BLaER1 (cell line): ENCODE results near the gene RALB.

Experiments used
- H3K27ac ChIP-seq: shearing (Covaris generic); formaldehyde crosslinking; 2 replicates; pipeline ENCODE4 v1.8.1; 2022
- H3K27me3 ChIP-seq: shearing (Covaris generic); formaldehyde crosslinking; 2 replicates; pipeline ENCODE4 v1.8.1; 2022
- H3K36me3 ChIP-seq: shearing (Covaris generic); formaldehyde crosslinking; 2 replicates; pipeline ENCODE4 v1.8.1; 2022
- H3K4me1 ChIP-seq: shearing (Covaris generic); formaldehyde crosslinking; 2 replicates; pipeline ENCODE4 v1.8.1; 2022
- H3K4me2 ChIP-seq: shearing (Covaris generic); formaldehyde crosslinking; 2 replicates; pipeline ENCODE4 v1.8.1; 2022
- H3K4me3 ChIP-seq: shearing (Covaris generic); formaldehyde crosslinking; 2 replicates; pipeline ENCODE4 v1.8.1; 2022
- H3K9ac ChIP-seq: shearing (Covaris generic); formaldehyde crosslinking; 2 replicates; pipeline ENCODE4 v1.8.1; 2022
- H3K9me3 ChIP-seq: shearing (Covaris generic); formaldehyde crosslinking; 2 replicates; pipeline ENCODE4 v1.8.1; 2022
- H4K20me1 ChIP-seq: shearing (Covaris generic); formaldehyde crosslinking; 2 replicates; pipeline ENCODE4 v1.8.1; 2022
- Cebpa-rat ChIP-seq: shearing (Covaris generic); IDR thresholded peaks from 2 replicates; pipeline ENCODE4 v1.8.1; 2022

RALB gene

GRCh38 chr2:120224256-120224655 is 28.4 kb upstream of the RALB start:
- Histone ChIP-seq H3K9ac (peak overlapping the region; percentile 89; the same call in 1 of the 2 replicates), H3K36me3 (peaks cover 31% of the 10 kb centered on the region), H4K20me1 (peaks cover 7% of the 10 kb centered on the region; the same call in 1 of the 2 replicates), H3K4me1 (peaks cover 78% of the 10 kb centered on the region), H3K4me2 (peak overlapping the region; percentile 99), H3K27me3 (no peaks in the 10 kb centered on the region), H3K9me3 (peaks cover 27% of the 10 kb centered on the region), H3K27ac (no peak overlapping the region), H3K4me3 (peak overlapping the region; percentile 77)
- no peak for TF ChIP-seq Cebpa-rat

GRCh38 chr2:120224735-120225548 is 27.7 kb upstream of the RALB start:
- H3K4me2 ChIP-seq = peak overlapping the region; percentile 99; the same call in 1 of the 2 replicates
- no peaks in the 10 kb centered on the region; the same call in 1 of the 2 replicates for H4K20me1 ChIP-seq
- no peak for TF ChIP-seq Cebpa-rat
- H3K4me3 ChIP-seq = no peak overlapping the region
- H3K4me1 ChIP-seq = peaks cover 78% of the 10 kb centered on the region
- H3K36me3 ChIP-seq = peaks cover 25% of the 10 kb centered on the region
- peaks cover 21% of the 10 kb centered on the region for H3K9me3 ChIP-seq
- H3K27ac ChIP-seq = no peak overlapping the region
- no peaks in the 10 kb centered on the region for H3K27me3 ChIP-seq
- no peak overlapping the region for H3K9ac ChIP-seq

GRCh38 chr2:120225549-120226065 is 27.0 kb upstream of the RALB start:
- TF ChIP-seq Cebpa-rat = no peak
- no peak overlapping the region for H3K4me3 ChIP-seq
- peaks cover 75% of the 10 kb centered on the region for H3K4me1 ChIP-seq
- H3K36me3 ChIP-seq = peaks cover 18% of the 10 kb centered on the region
- H3K9ac ChIP-seq = no peak overlapping the region
- H4K20me1 ChIP-seq = no peaks in the 10 kb centered on the region
- no peak overlapping the region for H3K27ac ChIP-seq
- no peaks in the 10 kb centered on the region for H3K27me3 ChIP-seq
- H3K9me3 ChIP-seq = peaks cover 15% of the 10 kb centered on the region
- peak overlapping the region; percentile 5; the same call in 1 of the 2 replicates for H3K4me2 ChIP-seq

GRCh38 chr2:120226316-120226715 is 26.3 kb upstream of the RALB start:
- peaks cover 13% of the 10 kb centered on the region for H3K36me3 ChIP-seq
- no peaks in the 10 kb centered on the region for H4K20me1 ChIP-seq
- no peaks in the 10 kb centered on the region for H3K27me3 ChIP-seq
- H3K4me2 ChIP-seq = peak overlapping the region; percentile 73; the same call in 1 of the 2 replicates
- H3K27ac ChIP-seq = no peak overlapping the region
- no peak overlapping the region for H3K4me3 ChIP-seq
- no peak overlapping the region for H3K9ac ChIP-seq
- no peak for TF ChIP-seq Cebpa-rat
- peaks cover 68% of the 10 kb centered on the region for H3K4me1 ChIP-seq
- peaks cover 13% of the 10 kb centered on the region for H3K9me3 ChIP-seq

- Histone ChIP-seq H3K27ac (no peak overlapping the region), H3K9ac (peak overlapping the region; percentile 43; the same call in 1 of the 2 replicates), H3K36me3 (peaks cover 3% of the 10 kb centered on the region), H3K9me3 (peaks cover 4% of the 10 kb centered on the region), H4K20me1 (no peaks in the 10 kb centered on the region), H3K4me1 (peaks cover 64% of the 10 kb centered on the region), H3K4me2 (peak overlapping the region; percentile 73), H3K27me3 (no peaks in the 10 kb centered on the region), H3K4me3 (no peak overlapping the region)
- no peak for TF ChIP-seq Cebpa-rat
Observed at GRCh38 chr2:120227111-120227991, 25.3 kb upstream of the RALB start.

GRCh38 chr2:120228503-120228902 is 24.1 kb upstream of the RALB start:
- peaks cover 69% of the 10 kb centered on the region for H3K4me1 ChIP-seq
- no peak overlapping the region for H3K4me3 ChIP-seq
- no peaks in the 10 kb centered on the region for H4K20me1 ChIP-seq
- TF ChIP-seq Cebpa-rat = no peak
- H3K4me2 ChIP-seq = peak overlapping the region; percentile 73
- H3K36me3 ChIP-seq = no peaks in the 10 kb centered on the region
- H3K27ac ChIP-seq = no peak overlapping the region
- H3K9me3 ChIP-seq = no peaks in the 10 kb centered on the region
- no peaks in the 10 kb centered on the region for H3K27me3 ChIP-seq
- H3K9ac ChIP-seq = no peak overlapping the region

- Histone ChIP-seq H3K36me3 (no peaks in the 10 kb centered on the region), H3K4me2 (no peak overlapping the region), H3K4me1 (peaks cover 69% of the 10 kb centered on the region), H3K27me3 (no peaks in the 10 kb centered on the region), H3K27ac (no peak overlapping the region), H4K20me1 (no peaks in the 10 kb centered on the region), H3K9ac (no peak overlapping the region), H3K9me3 (no peaks in the 10 kb centered on the region), H3K4me3 (no peak overlapping the region)
- TF ChIP-seq Cebpa-rat = no peak
Observed at GRCh38 chr2:120229341-120229740, 23.3 kb upstream of the RALB start.

- H3K36me3 ChIP-seq = no peaks in the 10 kb centered on the region
- no peak for TF ChIP-seq Cebpa-rat
- no peaks in the 10 kb centered on the region for H3K27me3 ChIP-seq
- H3K9me3 ChIP-seq = no peaks in the 10 kb centered on the region
- H3K9ac ChIP-seq = no peak overlapping the region
- H3K4me1 ChIP-seq = peaks cover 60% of the 10 kb centered on the region
- H3K4me2 ChIP-seq = no peak overlapping the region
- no peak overlapping the region for H3K4me3 ChIP-seq
- H4K20me1 ChIP-seq = no peaks in the 10 kb centered on the region
- no peak overlapping the region for H3K27ac ChIP-seq
Observed at GRCh38 chr2:120230515-120231471, 21.9 kb upstream of the RALB start.

GRCh38 chr2:120231564-120231973 is 21.1 kb upstream of the RALB start:
- Histone ChIP-seq H4K20me1 (no peaks in the 10 kb centered on the region), H3K9me3 (no peaks in the 10 kb centered on the region), H3K9ac (no peak overlapping the region), H3K36me3 (no peaks in the 10 kb centered on the region), H3K4me1 (peaks cover 60% of the 10 kb centered on the region), H3K4me3 (no peak overlapping the region; the same call in 1 of the 2 replicates), H3K27me3 (no peaks in the 10 kb centered on the region), H3K27ac (no peak overlapping the region), H3K4me2 (peak overlapping the region; percentile 77)
- no peak for TF ChIP-seq Cebpa-rat
